Mammary epithelial cell (primary cell): ENCODE results near the gene CASP14.

Source experiments
- CTCF ChIP-seq, 2 donors: IDR thresholded peaks in 1 of 2; conservative IDR thresholded peaks in 1 of 2; 2 replicates each; pipeline ENCODE4 v1.5.1; 2011 to 2012; ENCODE audit warnings: inconsistent platforms in 2 of 2, low read length in 2 of 2, mild to moderate bottlenecking in 2 of 2, control low read depth in 1 of 2, low read depth in 1 of 2; ENCODE audit not compliant: insufficient read depth in 1 of 2; ENCODE audit errors: extremely low read depth in 1 of 2
- EZH2 ChIP-seq: IDR thresholded peaks from 2 replicates; pipeline ENCODE4 v1.6.1; 2012; ENCODE audit warnings: low read length, inconsistent platforms, borderline replicate concordance

- no peak for TF ChIP-seq EZH2
- no peak for TF ChIP-seq CTCF (conservative IDR thresholded peaks at IDR 0.05 in 1 of 2, IDR thresholded peaks at IDR 0.05 in 1 of 2; ENCODE audit: extremely low read depth in 1 of 2, insufficient read depth in 1 of 2, low read depth in 1 of 2, low read length in 2 of 2)
Observed at GRCh38 chr19:15093001-15093400, 43.7 kb downstream of the CASP14 start.
